Effector CD4-positive, alpha-beta T cell (primary cell): Measurements from ENCODE around the gene CREBBP.

ENCODE experiments used
- DNase-seq: peaks from one replicate; pipeline ENCODE4 v3.0.0-alpha.2; 2020

The CREBBP gene

GRCh38 chr16:3854750-3855541 is 25.6 kb downstream of the CREBBP start:
- no peak for DNase-seq

GRCh38 chr16:3850544-3850899 is 30.0 kb downstream of the CREBBP start:
- no peak for DNase-seq

- no peak for DNase-seq
Measured at GRCh38 chr16:3849751-3850543, 30.6 kb downstream of the CREBBP start.

- DNase-seq, result no peak
Measured at GRCh38 chr16:3846595-3847091, 33.9 kb downstream of the CREBBP start.

- no peak for DNase-seq
Measured at GRCh38 chr16:3846087-3846486, 34.4 kb downstream of the CREBBP start.

GRCh38 chr16:3842994-3843393 is 37.5 kb downstream of the CREBBP start:
- DNase-seq, result no peak

- DNase-seq, result no peak
Measured at GRCh38 chr16:3841729-3842508, 38.6 kb downstream of the CREBBP start.

- no peak for DNase-seq
Measured at GRCh38 chr16:3839402-3840184, 40.9 kb downstream of the CREBBP start.

- no peak for DNase-seq
Measured at GRCh38 chr16:3838600-3839401, 41.7 kb downstream of the CREBBP start.

- no peak for DNase-seq
Measured at GRCh38 chr16:3837851-3838586, 42.5 kb downstream of the CREBBP start.

- DNase-seq, result no peak
Measured at GRCh38 chr16:3836641-3837040, 43.9 kb downstream of the CREBBP start.

- no peak for DNase-seq
Measured at GRCh38 chr16:3835089-3835602, 45.4 kb downstream of the CREBBP start.

- DNase-seq, result no peak
Measured at GRCh38 chr16:3832668-3833067, 47.8 kb downstream of the CREBBP start.

- no peak for DNase-seq
Measured at GRCh38 chr16:3830625-3831254, 49.8 kb downstream of the CREBBP start.

GRCh38 chr16:3829631-3830536 is 50.6 kb downstream of the CREBBP start:
- no peak for DNase-seq

GRCh38 chr16:3825940-3826339 is 54.6 kb downstream of the CREBBP start:
- no peak for DNase-seq

- no peak for DNase-seq
Measured at GRCh38 chr16:3825103-3825502, 55.4 kb downstream of the CREBBP start.

- no peak for DNase-seq
Measured at GRCh38 chr16:3824121-3824795, 56.3 kb downstream of the CREBBP start.
